OCI-M2 (cell line): ENCODE measurements around the gene MAGEA3.
"Not testable (repeated sequence)": the region's sequence is repeated elsewhere in the genome, so short reads cannot be mapped to it uniquely, and the experiment has no call there.

Source experiments
- DNase-seq: peaks from one replicate; lab custom pipeline; 2025; ENCODE audit not compliant: unreplicated experiment; lab: John Stamatoyannopoulos, UW

The MAGEA3 gene

DNA sequence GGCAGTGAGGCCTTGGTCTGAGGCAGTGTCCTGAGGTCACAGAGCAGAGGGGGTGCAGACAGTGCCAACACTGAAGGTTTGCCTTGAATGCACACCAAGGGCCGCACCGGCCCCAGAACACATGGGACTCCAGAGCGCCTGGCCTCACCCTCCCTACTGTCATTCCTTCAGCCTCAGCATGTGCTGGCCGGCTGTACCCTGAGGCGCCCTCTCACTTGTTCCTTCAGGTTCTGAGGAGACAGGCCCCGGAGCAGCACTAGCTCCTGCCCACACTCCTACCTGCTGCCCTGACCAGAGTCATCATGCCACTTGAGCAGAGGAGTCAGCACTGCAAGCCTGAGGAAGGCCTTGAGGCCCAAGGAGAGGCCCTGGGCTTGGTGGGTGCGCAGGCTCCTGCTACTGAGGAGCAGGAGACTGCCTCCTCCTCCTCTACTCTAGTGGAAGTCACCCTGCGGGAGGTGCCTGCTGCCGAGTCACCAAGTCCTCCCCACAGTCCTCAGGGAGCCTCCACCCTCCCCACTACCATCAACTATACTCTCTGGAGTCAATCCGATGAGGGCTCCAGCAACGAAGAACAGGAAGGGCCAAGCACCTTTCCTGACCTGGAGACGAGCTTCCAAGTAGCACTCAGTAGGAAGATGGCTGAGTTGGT, 37.4 kb downstream of the MAGEA3 start:
- DNase-seq = no peak

DNA sequence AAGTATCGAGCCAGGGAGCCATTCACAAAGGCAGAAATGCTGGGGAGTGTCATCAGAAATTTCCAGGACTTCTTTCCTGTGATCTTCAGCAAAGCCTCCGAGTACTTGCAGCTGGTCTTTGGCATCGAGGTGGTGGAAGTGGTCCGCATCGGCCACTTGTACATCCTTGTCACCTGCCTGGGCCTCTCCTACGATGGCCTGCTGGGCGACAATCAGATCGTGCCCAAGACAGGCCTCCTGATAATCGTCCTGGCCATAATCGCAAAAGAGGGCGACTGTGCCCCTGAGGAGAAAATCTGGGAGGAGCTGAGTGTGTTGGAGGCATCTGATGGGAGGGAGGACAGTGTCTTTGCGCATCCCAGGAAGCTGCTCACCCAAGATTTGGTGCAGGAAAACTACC, 37.9 kb downstream of the MAGEA3 start:
- not testable (repeated sequence) for DNase-seq

DNA sequence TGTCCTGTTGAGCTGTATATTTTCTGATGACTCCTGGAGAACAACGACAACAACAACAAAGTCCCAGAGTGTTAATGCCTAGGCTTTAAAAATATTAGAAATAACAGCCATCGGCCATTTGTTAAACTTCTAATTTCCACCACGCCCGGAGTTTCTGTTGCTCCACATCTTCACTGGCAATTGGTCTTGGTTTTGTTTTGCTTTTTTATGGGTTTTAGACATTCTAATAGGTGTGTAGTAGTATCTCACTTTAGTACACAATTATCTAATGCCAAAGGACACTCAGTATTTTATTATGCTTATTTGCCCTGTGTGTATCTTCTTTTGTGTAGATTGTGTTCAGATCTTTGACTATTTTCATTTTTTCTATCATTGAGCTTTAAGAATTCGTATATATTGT, 40.0 kb downstream of the MAGEA3 start:
- DNase-seq = no peak
